Heart left ventricle (tissue), 16 donors: ENCODE measurements around the gene SEL1L. TPM values are rescaled to one million over a fixed set of nuclear protein-coding genes. Genes with fewer than 3 reads are reported as not detected.
A peak's percentile ranks its signal among the peaks of the same experiment; 100 is the strongest.

ENCODE experiments used
- ATAC-seq, 4 donors: fragments of 200-7000 bp; cut with Tn5 transposase; one replicate each; pipeline ENCODE4 v1.9.1; 2020 to 2022; ENCODE audit warnings: moderate library complexity in 4 of 4, mild to moderate bottlenecking in 3 of 4, moderate number of reproducible peaks in 1 of 4
- DNase-seq, 5 donors: peaks; one replicate each; pipeline ENCODE4 v3.0.0-alpha.2; 2020
- H3K27ac ChIP-seq, 12 donors: fragments of 200-600 bp; sonication (generic) in 4 of 12; one replicate each; pipeline versions ENCODE4 v1.5.0 to v1.8.0; 2016 to 2022; ENCODE audit warnings: mild to moderate bottlenecking in 2 of 12
- H3K27me3 ChIP-seq, 9 donors: fragments of 200-600 bp; sonication (generic) in 2 of 9; one replicate each; pipeline versions ENCODE4 v1.5.1 to v1.8.0; 2016 to 2022; ENCODE audit warnings: mild to moderate bottlenecking in 3 of 9
- H3K36me3 ChIP-seq, 9 donors: fragments of 200-600 bp; sonication (generic) in 2 of 9; one replicate each; pipeline versions ENCODE4 v1.5.0 to v1.8.0; 2018 to 2022; ENCODE audit warnings: mild to moderate bottlenecking in 2 of 9
- H3K4me1 ChIP-seq, 12 donors: fragments of 200-600 bp; sonication (generic) in 4 of 12; one replicate each; pipeline versions ENCODE4 v1.5.0 to v1.8.0; 2016 to 2022; ENCODE audit warnings: mild to moderate bottlenecking in 3 of 12
- H3K4me3 ChIP-seq, 12 donors: fragments of 200-600 bp; sonication (generic) in 4 of 12; one replicate each; pipeline versions ENCODE4 v1.5.0 to v1.8.0; 2017 to 2022; ENCODE audit warnings: mild to moderate bottlenecking in 9 of 12, moderate library complexity in 4 of 12
- H3K9me3 ChIP-seq, 12 donors: fragments of 200-600 bp; sonication (generic) in 4 of 12; one replicate each; pipeline versions ENCODE4 v1.5.0 to v1.8.0; 2016 to 2022; ENCODE audit warnings: mild to moderate bottlenecking in 1 of 12
- POLR2A ChIP-seq, 2 donors: fragments of 450-650 bp; IDR thresholded peaks; one replicate each; pipeline ENCODE4 v1.6.1; 2017; ENCODE audit warnings: antibody characterized with exemption in 2 of 2, mild to moderate bottlenecking in 2 of 2, moderate library complexity in 2 of 2
- WGBS, 4 donors: extraction: QIAGEN DNeasy Blood & Tissue Kit in 2 of 4; methylation state at CpG; one replicate each; pipeline versions ENCODE4 v1.1.5 to v1.1.7; 2013 to 2018; 5-methylcytosine and 5-hydroxymethylcytosine counted together
- intact Hi-C, 10 donors: fragments of 100-400 bp; cut with DNase I; formaldehyde crosslinking; loops; one replicate each; pipeline versions ENCODE4 v1.11.1 to v1.14.2; 2022
- polyA plus RNA-seq, 2 donors: library from polyadenylated mRNA; stranded (reverse); fragments of 200-250 nt; gene quantifications; one replicate each; pipeline ENCODE4 v1.2.3, GENCODE V29; 2013
- total RNA-seq, 9 donors: library from RNA; depleted of rRNA in 2 of 9; stranded (reverse); fragments of >200 nt in 2 of 9; fragmentation: NEBNext Ultra II Directional in 3 of 9; extraction: Animal tissue kit (Norgen Biotek cat#: 25700) in 3 of 9; gene quantifications; one replicate each; pipeline versions ENCODE4 v1.1.0 to v1.2.4, GENCODE V29; 2016 to 2023
- TF ChIP-seq, protein P1 (sequence below), 12 donors: fragments of 200-600 bp; sonication (generic) in 4 of 12; IDR thresholded peaks; one replicate each; pipeline versions ENCODE4 v1.5.0 to v1.8.0; 2018 to 2022; ENCODE audit warnings: antibody characterized with exemption in 12 of 12, mild to moderate bottlenecking in 5 of 12
- donor health status: ischemic (EF 13 %, LVEDD 7.1; RV severe dilation, severe dysfunction).
- donor health status: healthy with polysubstance abuse.
- donor health status: DM: no; HTN: yes; CAD: no.
- donor health status: DM: no; HTN: no; CAD: no.
- donor health status: ischemic (EF 25% LVEDD 6.9; RV normal size, moderate dysfunction).
- donor health status: ischemic (EF 25% LVEDD 5.7; RV mildly dilated, moderate dysfunction).
- donor health status: healthy.
- donor health status: DM: yes; HTN: yes; CAD: no.
- donor health status: ischemic (EF 35%, LVEDD 5.7; RV mildly dilated, moderate dysfunction).
- donor health status: nonischemic (EF 11% LVEDD 7.7; RV severe dilation, severe dysfunction).
- donor health status: DM: yes; HTN: yes; CAD: no.
- donor health status: PGD.
- donor health status: ischemic (EF 29% LVEDD 5.4; RV normal size, mild dysfunction).
- donor health status: nonischemic (EF 23%, LVEDD 6.1; RV moderate dilation, normal function).

SEL1L gene
- total and polyA plus RNA-seq, 11 donors, result 9.4 to 86.5 (median 57.1) TPM

DNA sequence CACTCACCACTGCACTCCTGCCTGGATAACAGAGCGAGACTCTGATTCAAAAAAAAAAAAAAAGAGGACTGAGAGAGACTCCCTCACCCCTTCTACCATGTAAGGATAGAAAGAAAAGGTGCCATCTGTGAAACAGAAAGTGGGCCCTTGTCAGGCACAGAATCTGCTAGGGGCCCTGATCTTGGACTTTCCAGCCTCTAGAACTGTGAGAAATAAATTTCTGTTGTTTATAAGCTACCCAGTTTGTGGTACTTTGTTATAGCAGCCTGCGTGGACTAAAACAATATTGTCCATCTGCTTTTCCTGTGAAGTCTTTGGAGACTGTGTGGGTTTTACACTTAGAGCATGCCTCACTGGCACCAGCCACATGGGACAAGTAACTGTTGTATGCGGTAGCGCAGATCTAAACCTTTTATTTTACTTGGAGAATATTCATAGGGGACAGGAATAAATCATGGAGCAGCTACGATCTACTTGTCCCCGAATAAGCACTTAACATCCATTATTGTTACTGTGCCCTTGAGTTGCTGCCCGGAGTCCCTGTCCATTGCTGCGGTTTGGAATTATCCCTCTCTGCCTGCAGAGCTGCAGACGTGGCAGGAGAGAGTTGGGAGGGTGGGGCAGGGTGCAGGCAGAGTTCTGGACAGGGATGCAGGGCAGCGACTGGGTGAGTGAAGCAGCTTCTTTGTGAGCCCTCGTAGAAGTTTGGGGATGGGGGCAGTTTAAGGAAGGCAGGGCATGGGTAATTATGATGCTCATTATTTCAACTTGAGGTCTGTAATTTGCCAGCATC, 81.1 kb downstream of the SEL1L start:
- H3K27me3 ChIP-seq, result peaks cover 0 to 18% (median 0%) of the 10 kb centered on the region in 9 donors
- peak overlapping the region in 1 of 12 donors; percentile 34 for H3K4me3 ChIP-seq
- peak overlapping the region in 2 of 12 donors; percentile 3 to 25 for H3K27ac ChIP-seq
- peaks cover 0 to 36% (median 6%) of the 10 kb centered on the region in 12 donors for H3K4me1 ChIP-seq
- H3K9me3 ChIP-seq, result no peaks in the 10 kb centered on the region
- DNase-seq, result no peak
- no peak for ATAC-seq
- TF ChIP-seq POLR2A (IDR thresholded peaks at IDR 0.05), result no peak
- TF ChIP-seq, protein P1, sequence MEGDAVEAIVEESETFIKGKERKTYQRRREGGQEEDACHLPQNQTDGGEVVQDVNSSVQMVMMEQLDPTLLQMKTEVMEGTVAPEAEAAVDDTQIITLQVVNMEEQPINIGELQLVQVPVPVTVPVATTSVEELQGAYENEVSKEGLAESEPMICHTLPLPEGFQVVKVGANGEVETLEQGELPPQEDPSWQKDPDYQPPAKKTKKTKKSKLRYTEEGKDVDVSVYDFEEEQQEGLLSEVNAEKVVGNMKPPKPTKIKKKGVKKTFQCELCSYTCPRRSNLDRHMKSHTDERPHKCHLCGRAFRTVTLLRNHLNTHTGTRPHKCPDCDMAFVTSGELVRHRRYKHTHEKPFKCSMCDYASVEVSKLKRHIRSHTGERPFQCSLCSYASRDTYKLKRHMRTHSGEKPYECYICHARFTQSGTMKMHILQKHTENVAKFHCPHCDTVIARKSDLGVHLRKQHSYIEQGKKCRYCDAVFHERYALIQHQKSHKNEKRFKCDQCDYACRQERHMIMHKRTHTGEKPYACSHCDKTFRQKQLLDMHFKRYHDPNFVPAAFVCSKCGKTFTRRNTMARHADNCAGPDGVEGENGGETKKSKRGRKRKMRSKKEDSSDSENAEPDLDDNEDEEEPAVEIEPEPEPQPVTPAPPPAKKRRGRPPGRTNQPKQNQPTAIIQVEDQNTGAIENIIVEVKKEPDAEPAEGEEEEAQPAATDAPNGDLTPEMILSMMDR (IDR thresholded peaks at IDR 0.05), result no peak
- 52 to 62% (median 59%) methylated on average over 11 of the region's 11 CpGs for WGBS, 4 donors
- no peaks in the 10 kb centered on the region for H3K36me3 ChIP-seq
- intact Hi-C loops, result loop anchor here in 7 of 10 donors (1.0 to 10.0 kb wide), 5 partner anchors 178 to 498 kb away; partner anchors contain the start of gene TSHR (in 2 of the 7)

DNA sequence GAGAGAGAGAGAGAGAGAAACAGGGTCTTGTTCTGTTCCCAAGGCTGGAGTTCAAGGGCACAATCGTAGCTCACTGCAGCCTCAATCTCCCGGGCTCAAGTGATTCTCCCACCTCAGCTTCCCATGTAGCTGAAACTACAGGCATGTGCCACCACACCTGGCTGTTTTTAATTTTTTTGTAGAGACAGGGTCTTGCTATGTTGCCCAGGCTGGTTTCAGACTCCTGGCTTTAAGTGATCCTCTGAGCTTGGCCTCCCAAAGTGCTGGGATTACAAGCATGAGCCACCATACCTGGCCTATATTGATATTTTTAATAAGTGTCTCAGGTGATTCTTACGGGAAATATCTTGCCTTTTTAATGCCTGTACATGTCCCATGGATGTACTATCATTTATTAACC, 82.7 kb downstream of the SEL1L start:
- DNase-seq, result no peak

GRCh38 chr14:81450100-81450531, 83.5 kb downstream of the SEL1L start:
- H3K9me3 ChIP-seq, result no peaks in the 10 kb centered on the region
- H3K27me3 ChIP-seq, result peaks cover 0 to 28% (median 0%) of the 10 kb centered on the region in 9 donors
- H3K4me3 ChIP-seq, result peak overlapping the region in 3 of 12 donors; percentile 13 to 26 (median 22)
- TF ChIP-seq, protein P1 (IDR thresholded peaks at IDR 0.05), result no peak
- no peak for TF ChIP-seq POLR2A (IDR thresholded peaks at IDR 0.05)
- H3K36me3 ChIP-seq, result no peaks in the 10 kb centered on the region
- WGBS, 4 donors, result 28 to 48% (median 31%) methylated on average over 10 of the region's 10 CpGs
- peak overlapping the region in 8 of 12 donors; percentile 28 to 80 (median 57) for H3K27ac ChIP-seq
- peak; percentile 66 to 87 (median 81) for ATAC-seq
- peaks cover 0 to 47% (median 6%) of the 10 kb centered on the region in 12 donors for H3K4me1 ChIP-seq
- intact Hi-C loops, result loop anchor here in 2 of 10 donors (10.0 kb wide), 1 partner anchor 495 kb away; the partner anchor contains the start of gene TSHR (in 2 of the 2)
- DNase-seq, result peak; percentile 64 to 86 (median 77)

More for the DNA sequence above, 82.7 kb downstream of the SEL1L start:
- Histone ChIP-seq H3K4me3 (no peak overlapping the region), H3K27me3 (peaks cover 0 to 22% (median 0%) of the 10 kb centered on the region in 9 donors), H3K9me3 (no peaks in the 10 kb centered on the region), H3K36me3 (no peaks in the 10 kb centered on the region), H3K27ac (peak overlapping the region in 3 of 12 donors; percentile 55 to 80 (median 75)), H3K4me1 (peaks cover 0 to 47% (median 6%) of the 10 kb centered on the region in 12 donors)
- intact Hi-C loops, result loop anchor here in 2 of 10 donors (10.0 kb wide), 1 partner anchor 496 kb away; the partner anchor contains the start of gene TSHR (in 2 of the 2)
- 39 to 82% (median 72%) methylated on average over 3 of the region's 3 CpGs for WGBS, 4 donors
- ATAC-seq, result no peak
- no peak for TF ChIP-seq POLR2A (IDR thresholded peaks at IDR 0.05)
- TF ChIP-seq, protein P1 (IDR thresholded peaks at IDR 0.05), result no peak

- intact Hi-C loops, result no loop called here
- WGBS, 4 donors, result 64 to 77% (median 68%) methylated on average over 6 of the region's 6 CpGs
- no peak for ATAC-seq
Observed at GRCh38 chr14:81449576-81449975, 84.1 kb downstream of the SEL1L start.

More at GRCh38 chr14:81449576-81449975, 84.1 kb downstream of the SEL1L start:
- TF ChIP-seq, protein P1 (IDR thresholded peaks at IDR 0.05), result no peak
- TF ChIP-seq POLR2A (IDR thresholded peaks at IDR 0.05), result no peak
- Histone ChIP-seq H3K36me3 (no peaks in the 10 kb centered on the region), H3K9me3 (no peaks in the 10 kb centered on the region), H3K4me3 (peak overlapping the region in 2 of 12 donors; percentile 22 to 26), H3K27ac (peak overlapping the region in 7 of 12 donors; percentile 28 to 80 (median 58)), H3K27me3 (peaks cover 0 to 32% (median 0%) of the 10 kb centered on the region in 9 donors), H3K4me1 (peaks cover 0 to 47% (median 6%) of the 10 kb centered on the region in 12 donors)
- no peak for DNase-seq
